ENCODE data around the gene ITGB4. TPM values are rescaled to one million over a fixed set of nuclear protein-coding genes. Genes with fewer than 3 reads are reported as not detected.

The ITGB4 gene
- total RNA-seq, 1 experiment from 2014 or later: 1.1 TPM

DNA sequence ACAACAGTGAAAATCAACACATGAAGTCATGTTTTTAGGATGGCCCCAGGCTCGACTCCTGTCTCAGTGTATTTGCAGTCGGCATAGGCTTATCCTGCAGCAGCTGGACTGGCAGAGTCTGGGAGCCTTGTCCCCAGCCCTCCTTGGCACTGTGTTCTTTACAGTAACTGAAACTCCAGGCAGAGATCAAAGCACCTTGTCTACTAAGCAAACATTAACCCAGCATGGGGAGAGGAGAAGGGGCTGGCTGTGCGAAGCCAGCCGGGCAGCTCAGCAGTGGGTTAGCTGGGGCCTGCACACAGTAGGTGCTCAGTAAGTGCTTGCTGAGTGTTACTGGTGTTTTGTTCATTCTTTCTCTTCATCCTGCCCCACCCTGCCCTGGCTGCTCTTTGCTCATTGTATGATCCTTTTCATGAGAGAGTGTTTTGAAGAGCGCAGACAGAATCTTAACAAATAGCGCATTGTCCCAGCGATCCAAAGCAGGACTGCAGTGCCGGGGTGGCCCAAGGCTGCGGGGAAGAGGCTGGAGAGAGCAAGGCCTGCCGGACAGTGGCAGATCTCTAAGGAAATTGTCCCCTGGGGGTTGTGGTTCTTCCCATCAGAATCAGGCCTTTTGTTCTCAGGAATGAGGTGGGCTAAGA lies 23.5 kb upstream of the ITGB4 start:
- DNase-seq (ENCODE audit: low read depth): no peak

DNA sequence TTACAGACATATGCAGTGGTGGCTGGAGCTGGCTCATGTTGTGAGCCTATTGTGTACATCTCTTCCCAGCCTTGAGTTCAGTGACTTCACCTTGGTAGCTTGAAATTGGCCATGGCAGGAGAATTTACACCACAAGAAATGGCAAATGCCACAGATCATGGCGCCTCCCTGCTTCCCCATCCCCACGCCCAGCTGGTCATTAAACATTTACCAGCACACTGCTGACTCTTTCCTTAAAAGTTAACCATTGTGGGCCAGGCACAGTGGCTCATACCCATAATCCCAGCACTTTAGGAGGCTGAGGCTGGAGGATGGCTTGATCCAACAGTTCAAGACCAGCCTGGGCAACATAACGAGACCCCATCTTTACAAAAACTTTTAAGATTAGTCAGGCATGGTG lies 22.6 kb upstream of the ITGB4 start:
- no peak for DNase-seq (ENCODE audit: low read depth)

DNA sequence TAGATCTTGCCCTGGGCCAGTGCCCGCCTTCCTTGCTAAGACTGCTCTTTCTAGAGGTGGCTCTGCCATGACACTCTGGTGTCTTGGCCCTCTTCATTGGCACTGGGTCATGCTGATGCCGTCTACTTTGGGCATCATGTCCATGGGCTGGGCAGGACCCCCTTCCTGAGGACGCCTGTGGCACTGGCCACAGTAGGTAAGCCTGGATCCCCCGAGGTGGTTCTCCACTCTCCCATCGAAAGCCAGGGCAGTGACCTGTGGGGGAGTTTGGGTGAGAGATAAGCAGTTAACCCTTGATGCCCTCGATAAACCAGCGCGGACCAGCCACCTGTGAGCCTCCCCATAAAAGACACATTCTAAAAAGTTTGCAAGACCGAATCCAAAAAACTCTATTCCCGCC lies 20.0 kb upstream of the ITGB4 start:
- no peak for DNase-seq (ENCODE audit: low read depth)

DNA sequence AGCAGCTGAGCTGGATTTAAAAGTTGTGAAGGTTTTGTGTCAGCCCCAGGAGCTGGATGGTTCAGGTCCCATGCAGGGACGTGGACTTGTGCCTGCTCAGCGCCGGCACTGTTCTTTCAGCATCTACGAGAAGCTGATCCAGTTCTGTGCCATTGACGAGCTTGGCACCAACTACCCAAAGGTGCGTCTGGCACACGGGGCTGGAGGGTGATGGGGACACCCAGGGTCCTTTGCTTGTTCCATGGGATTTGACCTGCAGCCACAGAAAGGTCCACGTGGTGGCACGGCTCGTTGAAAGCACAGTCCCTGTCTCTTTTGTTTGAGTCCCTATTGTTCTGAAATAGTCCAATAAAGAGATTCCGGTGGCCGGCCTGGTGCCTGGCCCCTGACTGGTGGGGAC lies 18.1 kb upstream of the ITGB4 start:
- no peak for DNase-seq (ENCODE audit: low read depth)

DNA sequence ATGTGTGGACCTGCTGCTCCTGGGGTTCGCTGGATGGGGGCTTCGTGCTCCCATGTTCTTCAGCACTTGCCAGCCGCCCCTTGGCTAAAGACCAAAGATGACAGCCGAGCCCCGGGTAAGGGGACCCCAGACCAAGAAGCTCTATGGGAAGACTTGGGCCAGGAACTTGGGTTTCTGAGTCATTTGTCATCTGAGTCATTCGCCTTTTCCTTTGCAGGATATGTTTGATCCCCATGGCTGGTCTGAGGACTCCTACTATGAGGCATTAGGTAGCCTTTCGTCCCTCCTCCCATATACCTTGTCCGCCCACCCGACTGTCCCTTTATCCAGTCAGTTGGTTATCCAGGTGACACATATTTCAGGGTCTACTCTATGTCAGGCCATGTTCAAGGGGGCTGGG lies 17.7 kb upstream of the ITGB4 start:
- DNase-seq (ENCODE audit: low read depth): peak; percentile 72

DNA sequence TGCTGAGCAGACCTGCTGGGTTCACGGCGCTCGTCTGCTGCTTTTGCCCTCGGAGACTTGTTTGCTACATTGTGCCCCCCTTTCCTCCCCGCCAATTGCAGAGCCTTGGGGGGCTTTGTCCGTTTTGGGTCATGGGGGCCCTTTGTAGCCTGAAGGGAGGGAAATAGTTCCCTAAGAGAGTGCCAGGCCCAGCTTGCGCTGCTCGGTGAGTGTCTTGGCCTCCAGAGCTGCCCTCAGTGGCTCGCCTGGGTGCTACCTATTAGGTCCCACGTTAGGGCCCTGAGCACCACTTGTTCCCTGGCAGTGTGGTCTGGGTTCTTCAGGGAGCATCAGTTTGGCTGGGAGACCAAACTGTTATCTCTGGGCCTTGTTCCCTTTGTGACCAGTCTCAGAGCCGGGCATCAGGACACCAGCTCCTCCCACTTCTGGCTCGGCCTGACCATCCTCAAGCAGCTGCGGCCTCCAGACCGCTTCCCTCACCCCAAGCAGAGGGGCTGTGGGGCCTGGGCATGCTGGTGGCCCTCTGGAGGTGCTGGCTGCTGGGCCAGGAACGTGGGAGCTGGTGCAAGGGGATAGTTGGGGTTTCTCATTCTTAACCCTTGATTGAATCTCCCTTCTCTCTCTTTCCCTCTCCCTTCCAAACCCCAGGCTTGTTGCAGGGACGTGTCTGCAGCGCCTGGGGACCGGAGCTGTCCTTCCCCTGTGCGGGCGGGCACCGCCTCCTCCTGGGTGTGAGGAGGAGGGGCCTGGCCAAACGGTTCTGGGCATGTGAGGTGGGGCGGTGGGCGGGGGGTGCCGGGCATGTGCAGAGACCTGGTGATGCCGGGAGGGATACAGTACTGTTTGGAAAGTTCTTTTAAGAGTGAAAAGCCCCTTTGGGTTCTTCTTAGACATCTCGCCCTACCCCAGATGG lies 16.0 kb upstream of the ITGB4 start:
- DNase-seq (ENCODE audit: low read depth): no peak

DNA sequence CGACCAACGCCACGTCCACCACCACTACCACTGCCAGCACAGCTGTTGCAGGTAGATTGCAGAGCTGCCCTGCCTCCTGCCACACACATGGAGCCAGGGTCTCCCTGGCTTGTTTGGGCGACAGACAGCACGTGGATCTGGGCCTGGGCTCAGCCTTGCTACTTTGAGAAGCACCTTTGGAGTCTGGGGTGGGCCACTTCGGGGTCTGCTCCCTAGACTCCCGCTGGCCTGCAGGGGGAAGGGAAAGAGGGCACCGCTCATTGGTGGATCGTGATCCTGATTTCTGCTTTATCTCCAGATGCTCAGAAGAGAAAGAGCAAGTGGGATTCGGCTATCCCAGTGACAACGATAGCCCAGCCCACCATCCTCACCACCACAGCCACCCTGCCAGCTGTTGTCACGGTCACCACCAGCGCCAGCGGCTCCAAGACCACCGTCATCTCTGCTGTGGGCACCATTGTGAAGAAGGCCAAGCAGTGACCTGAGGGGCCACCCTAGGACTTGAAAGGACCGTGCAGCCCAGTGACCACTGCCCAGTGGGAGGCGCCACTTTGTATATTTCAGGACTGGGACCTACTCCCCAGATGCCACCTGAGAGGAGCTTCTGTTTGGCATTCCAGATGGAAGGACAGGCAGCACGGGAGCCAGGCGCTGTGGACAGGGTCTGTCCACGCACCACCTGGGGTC lies 15.1 kb upstream of the ITGB4 start:
- DNase-seq (ENCODE audit: low read depth): no peak

DNA sequence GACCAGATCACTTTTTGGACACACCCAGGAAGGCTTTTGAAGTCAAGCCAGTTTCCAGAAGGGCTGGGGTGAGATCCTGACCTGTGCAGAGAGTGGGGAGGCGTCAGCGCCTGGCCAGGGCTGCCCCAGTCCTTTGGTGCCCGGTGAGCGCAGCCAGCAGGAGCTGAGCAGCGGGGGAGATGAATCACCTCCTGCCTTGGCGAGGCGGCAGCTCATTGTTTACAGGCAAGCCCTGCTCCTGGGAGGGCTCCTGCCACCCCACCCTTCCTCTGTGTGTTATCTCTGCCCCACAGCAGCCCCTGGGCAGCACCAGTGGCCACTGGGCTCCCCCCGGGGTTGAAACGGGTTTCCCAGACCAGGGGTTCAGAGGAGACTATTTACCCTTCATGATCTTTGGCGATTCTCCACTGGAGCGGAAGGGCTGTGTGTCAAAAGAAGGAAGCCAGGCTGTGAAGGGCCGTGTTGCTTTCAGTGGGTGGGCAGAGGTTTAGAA lies 14.1 kb upstream of the ITGB4 start:
- peak; percentile 92 for DNase-seq (ENCODE audit: low read depth)

DNA sequence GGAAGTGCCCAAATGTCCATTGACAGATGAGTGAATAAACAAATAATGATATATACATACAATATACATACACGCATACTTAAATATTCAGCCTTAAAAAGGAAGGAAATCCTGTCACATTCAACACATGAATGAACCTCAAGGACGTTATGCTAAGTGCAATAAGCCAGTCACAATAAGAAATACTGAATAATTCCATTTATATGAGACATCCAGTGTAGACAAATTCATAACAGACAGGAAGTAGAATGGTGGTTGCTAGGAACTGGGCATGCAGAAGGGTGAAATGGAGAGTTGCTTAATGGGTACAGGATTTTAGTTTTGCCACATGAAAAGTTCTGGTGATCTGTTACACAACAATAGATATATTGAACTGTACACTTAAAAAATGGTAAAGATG lies 8.8 kb upstream of the ITGB4 start:
- no peak for DNase-seq (ENCODE audit: low read depth)

DNA sequence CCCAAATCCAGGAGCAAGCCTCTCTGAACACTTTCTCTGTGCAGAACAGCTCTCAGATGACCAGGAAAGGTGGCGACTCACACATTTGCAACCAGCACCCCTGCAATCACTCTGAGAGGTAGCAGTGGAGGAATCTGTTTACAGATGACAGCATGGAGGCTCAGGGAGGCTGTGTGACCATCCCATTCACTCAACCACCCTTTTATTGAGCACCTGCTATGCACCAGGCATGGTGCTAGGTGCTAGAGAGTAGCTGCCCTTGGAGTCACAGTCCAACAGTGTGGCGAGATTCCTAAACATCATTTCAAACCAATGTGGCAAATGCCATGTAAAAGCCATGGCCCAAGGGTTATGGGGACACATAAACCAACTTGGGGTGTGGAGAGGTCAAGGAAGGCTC lies 1.5 kb upstream of the ITGB4 start:
- DNase-seq (ENCODE audit: low read depth): no peak

DNA sequence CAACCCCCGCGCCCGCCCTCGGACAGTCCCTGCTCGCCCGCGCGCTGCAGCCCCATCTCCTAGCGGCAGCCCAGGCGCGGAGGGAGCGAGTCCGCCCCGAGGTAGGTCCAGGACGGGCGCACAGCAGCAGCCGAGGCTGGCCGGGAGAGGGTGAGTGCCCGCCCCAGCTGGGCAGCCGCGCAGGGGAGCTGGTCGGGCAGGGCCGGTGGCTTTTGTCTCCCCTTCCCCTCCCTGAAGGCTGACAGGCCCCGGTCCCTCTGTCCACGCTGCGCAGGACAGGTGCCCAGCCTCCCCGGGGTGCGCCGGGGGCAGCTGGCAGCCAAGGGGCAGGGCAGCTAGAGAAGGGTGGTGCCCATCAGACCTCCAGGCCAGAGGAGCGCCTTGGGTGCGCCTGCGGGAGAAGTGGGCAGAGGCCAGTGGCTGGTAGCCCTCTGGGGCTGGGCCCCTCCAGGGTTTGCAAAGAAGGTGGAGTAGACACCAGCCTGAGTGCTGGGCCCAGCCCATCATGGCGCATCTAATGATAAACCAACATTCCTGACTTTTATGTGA lies 278 bp downstream of the ITGB4 start:
- no peak for DNase-seq (ENCODE audit: low read depth)

DNA sequence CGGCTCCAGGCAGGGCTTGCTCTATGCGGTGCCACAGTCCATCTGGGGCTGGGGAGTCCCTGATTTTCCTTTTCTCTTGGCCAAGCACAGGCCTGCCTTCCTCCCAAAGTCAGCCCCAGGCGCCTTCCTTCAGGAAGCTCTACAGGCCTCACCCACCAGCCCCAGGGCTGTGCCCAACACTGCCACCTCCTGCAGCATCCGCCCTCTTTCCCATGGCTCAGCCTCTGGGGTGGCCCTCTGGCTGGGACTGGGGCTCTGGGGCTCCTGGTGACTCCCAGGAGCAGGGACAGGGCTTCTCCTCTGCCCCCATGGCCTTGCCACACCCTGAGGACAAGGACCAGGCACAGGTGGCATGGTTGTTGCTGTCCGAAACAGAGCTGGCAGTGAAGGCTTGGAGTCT lies 817 bp downstream of the ITGB4 start:
- DNase-seq (ENCODE audit: low read depth): no peak

DNA sequence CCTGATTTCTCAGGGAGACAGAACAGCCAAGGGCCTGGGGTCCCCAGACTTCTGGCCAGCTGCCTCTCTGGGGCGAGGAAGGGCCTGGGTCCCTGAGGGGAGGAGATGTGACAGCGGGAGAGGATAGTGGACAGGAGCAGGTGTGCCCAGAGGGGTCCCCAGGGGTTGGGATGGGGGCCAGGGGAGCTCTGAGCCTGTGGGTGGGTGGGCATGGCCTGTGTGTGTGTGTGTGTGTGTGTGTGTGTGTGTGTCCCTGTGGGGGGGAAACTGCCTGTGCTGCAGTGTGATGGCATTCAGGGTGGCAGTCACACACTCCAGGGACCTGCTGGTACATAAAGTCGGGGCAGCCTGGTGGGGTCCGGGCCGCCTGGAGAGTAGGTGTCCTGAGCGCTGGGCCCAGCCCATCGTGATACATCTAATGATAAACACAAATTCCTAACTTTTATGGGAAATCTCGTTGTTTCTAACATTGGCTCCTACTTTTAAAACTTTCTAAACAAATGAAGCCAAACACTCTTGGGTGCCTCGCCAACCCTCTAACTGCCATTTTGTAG lies 1.4 kb downstream of the ITGB4 start:
- DNase-seq (ENCODE audit: low read depth): no peak

DNA sequence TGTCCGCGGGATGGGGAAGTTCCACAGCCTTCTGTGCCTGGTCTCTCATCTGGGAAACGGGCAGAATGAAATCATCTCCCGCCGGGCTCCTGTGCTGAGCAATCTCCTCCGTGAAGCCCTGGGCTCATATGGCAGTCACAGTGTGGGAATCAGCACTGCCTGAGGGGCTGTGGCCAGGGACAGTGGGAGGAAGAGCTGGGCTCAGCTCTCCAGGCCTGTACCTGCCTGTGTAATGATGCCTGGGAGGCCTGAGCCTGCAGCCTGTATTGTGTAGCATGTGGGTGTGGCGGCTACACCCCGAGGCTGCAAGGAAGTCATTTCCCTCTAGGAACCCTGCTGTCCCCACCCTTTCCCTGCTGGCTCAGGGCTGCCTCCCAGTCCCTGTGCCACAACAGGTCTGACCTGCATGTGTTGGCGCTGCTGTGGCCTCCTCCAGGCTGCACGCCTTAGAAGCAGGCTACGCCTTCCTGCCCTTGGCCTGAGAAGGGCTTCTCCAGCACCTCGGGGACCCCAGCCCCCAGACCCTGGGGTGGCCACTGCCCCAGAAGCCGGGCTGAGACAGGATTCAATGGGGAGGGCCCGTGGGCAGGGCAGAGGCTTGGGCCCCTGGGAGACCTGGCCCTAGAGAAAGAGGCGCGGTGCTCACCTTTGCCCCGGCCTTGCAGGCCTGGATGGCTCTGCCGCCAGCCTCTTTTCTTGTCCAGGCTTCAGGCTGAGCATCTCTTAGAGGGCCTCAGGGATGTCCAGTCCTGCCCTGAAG lies 2.1 kb downstream of the ITGB4 start:
- no peak for DNase-seq (ENCODE audit: low read depth)

DNA sequence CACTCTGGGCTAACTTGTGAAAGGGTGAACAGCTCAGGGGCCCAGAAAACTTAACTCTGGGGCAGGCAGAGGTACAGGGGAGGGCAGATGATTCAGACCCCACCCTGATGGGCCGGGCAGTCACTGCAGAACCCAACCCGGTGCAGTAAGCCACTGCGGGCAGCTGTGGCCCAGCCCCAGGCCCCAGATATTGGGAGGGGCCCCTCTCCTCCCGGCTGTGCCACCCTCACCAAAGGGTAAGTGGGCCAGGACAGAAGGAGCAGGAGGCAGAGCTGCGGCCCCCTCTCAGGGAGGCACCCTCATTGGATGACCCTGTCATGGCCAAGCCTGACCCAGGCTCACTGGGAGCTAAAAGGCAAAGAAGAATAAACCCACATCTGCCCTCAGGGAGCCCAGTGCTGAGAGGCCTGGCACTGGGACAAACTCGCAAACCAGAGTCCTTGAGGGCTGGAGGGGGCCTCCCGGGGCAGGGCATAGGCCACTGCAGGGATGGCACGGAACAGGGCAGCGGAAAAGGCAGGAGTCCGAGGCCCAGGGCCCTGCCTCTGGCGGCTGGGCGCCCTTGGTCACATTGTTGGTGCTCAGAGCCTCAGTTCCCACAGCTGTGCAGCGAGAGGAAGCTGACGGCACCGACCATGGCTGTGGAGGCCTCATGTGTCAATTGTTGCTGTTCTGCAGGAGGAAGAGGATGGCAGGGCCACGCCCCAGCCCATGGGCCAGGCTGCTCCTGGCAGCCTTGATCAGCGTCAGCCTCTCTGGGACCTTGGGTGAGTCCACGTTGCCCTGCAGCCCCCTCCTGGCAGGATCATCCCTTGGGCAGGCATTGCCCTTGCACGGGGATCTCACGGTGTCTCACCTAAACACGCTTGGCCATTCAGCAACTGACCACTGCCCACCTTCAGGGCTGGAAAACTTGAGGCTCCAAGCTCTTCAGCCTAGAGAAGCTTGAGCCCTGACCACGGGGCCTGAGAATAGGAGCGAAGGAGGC lies 3.1 kb downstream of the ITGB4 start:
- DNase-seq (ENCODE audit: low read depth): no peak

DNA sequence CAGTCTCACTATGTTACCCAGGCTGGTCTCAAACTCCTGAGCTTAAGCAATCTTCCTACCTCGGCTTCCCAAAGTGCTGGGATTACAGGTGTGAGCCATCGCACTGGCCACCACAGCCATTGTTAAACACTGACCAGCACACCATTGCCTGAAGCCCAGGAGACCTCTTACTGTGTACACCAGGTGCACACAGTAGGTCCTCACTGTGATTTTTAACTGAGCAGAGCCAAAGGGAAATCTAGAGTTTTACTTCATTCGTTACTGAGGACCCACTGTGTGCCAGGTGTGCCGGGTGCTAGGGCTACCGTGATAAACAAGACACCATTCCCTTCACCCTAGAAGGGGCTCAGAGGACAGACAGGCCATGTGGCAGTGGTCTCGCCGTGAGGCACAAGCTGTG lies 4.2 kb downstream of the ITGB4 start:
- DNase-seq (ENCODE audit: low read depth): no peak

DNA sequence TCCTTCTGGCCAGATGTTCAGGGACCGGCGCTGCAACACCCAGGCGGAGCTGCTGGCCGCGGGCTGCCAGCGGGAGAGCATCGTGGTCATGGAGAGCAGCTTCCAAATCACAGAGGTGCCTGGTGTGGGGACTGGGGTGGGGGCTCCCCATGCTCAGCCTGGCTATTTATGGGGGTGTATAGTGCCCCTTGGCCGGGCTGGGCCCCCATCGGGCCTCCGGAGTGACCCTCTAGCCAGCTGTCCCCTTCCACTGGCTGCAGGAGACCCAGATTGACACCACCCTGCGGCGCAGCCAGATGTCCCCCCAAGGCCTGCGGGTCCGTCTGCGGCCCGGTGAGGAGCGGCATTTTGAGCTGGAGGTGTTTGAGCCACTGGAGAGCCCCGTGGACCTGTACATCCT lies 6.1 kb downstream of the ITGB4 start:
- DNase-seq (ENCODE audit: low read depth): no peak

DNA sequence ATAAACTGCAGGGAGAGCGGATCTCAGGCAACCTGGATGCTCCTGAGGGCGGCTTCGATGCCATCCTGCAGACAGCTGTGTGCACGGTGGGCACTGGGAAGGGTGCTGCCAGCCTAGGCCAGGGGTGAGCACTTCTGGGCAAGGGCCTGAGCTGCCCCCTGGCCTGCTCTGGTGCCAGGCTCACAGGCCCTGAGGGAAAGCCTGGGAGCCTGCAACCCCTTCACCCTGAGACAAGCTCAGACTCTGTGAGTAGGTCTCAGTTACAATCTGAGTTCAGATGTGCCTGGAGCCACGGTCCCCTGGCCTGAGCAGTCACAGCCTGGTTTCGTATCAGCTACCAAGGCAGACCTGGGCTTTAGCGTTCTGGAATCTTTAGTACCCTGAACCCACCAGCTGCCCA lies 8.1 kb downstream of the ITGB4 start:
- DNase-seq (ENCODE audit: low read depth): no peak

DNA sequence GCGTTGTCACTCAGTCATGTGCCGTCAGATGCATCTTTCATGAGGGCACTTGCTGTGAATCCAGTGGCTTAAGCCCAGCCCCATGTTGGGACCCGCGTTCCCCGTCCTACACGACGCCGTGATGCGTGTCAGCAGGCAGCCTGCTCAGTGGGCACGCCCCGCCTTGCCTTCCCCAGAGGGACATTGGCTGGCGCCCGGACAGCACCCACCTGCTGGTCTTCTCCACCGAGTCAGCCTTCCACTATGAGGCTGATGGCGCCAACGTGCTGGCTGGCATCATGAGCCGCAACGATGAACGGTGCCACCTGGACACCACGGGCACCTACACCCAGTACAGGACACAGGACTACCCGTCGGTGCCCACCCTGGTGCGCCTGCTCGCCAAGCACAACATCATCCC lies 8.8 kb downstream of the ITGB4 start:
- DNase-seq (ENCODE audit: low read depth): no peak

Measured in HT1080 (cell line).